T1000 (cell line): ENCODE measurements around the gene PRRG4.
"Not testable (repeated sequence)": the region's sequence is repeated elsewhere in the genome, so short reads cannot be mapped to it uniquely, and the experiment has no call there.

Source experiments
- DNase-seq: peaks from one replicate; lab custom pipeline; 2025; ENCODE audit warnings: mixed read lengths; lab: John Stamatoyannopoulos, UW

PRRG4 gene

GRCh38 chr11:32829680-32830412, at the start of gene PRRG4:
Gene PRRG4 (plus strand): TSS chr11:32829927. CDS start chr11:32830530, 603 bp downstream.
- no peak for DNase-seq

GRCh38 chr11:32780839-32781238, 48.9 kb upstream of the PRRG4 start:
- DNase-seq, result not testable (repeated sequence)

DNA sequence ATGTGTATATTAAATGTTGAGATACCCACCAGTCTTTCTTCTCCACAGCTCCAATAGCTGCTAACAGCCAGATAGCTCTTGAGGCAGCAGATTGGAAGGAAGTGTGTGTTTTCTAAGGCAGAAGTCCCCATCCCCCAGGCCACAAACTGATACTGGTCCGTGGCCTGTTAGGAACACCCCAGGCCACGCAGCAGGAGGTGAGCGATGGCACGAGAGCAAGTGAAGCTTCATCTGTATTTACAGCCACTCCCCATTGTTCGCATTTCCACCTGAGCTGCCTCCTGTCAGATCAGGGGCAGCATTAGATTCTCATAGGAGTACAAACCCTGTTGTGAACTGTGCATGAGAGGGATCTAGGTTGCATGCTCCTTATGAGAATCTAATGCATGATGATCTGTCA, 48.0 kb upstream of the PRRG4 start:
- no peak for DNase-seq

DNA sequence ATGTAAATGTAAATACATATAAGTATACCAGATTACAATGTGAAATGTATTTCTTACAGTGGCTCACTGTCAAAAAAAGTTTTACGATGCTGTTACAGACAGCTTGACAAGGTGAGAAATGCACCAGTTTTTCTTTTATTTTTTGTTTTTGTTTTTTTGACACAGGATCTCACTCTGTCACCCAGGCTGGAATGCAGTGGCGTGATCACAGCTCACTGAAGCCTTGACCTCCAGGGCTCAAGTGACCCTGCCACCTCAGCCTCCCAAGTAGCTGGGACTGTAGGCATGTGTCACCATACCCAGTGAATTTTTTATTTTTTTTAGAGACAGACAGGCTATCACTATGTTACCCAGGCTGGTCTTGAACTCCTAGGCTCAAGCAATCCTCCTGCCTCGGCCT, 44.5 kb upstream of the PRRG4 start:
- DNase-seq, result no peak

DNA sequence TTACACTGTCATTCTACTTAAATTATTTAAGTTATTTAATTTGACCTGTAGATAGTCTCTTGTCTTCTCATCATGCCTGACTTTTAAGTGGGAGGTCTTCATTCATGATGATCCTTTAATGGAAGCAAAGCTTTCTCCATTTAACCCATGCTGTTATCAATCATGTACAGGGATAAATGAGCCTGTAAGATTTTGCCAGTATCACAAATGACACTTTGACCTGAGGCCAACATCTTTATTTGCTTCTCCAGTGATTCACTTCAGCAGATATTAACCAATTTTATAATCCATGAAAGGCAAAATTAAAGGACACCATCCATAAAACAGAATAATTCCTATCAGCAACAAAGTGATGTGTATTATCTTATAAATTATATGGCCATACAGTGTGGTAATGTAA, 42.9 kb upstream of the PRRG4 start:
- no peak for DNase-seq

DNA sequence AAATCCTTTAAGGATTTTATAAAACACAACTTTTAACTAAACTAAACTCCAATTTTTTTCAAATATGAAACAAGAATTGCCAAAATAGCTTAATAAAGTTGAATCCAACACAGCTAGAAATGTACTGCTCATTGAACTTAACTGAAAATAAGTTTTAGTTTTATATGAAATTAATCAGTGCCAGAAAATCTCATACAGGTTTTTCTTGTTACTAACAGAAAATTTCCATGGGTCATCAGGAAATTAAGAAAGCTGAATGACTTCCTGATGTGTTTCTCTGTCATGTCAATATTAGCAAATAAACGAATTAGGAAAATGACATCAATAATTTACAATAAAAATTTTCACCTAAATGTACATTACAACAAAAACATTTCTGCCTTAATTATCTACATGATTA, 38.8 kb upstream of the PRRG4 start:
- no peak for DNase-seq

DNA sequence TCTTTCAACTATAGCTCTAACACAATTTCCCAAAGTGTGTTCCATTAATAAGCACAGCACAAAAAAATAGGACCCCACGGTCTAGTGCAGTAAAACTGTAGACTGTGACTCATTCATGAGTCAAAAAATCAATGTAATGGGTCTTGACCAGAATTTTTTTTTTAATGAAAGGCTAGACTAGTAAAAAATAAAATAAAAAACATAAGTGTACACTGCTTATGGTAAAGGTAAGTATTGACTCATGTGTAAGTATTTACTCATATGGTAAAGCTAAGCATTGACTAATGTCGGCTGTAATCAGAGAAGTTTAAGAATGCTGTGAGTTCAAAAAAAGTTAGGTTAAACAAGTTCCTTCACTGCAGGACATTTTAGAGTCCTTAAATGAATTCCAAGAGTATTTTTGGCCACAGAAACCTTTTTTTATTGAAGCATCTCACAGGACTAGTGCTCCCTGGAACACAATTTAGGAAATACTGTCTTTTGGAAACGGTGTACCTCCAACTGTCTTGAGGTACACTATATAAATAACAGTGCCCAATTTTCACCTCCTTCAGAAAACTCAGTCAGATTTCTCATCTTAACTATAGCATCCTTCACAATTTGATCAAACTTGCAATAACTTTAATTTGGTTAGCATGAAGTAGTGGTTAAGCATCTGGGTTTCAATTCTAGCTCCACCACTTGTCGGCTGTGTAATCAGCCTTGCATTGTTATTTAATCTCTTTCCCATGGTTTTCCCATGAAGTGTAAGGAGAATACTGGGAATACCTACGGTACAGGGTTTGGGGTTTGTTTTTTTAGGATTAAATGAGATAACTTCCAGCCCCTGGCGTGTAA, 37.4 kb upstream of the PRRG4 start:
- no peak for DNase-seq

DNA sequence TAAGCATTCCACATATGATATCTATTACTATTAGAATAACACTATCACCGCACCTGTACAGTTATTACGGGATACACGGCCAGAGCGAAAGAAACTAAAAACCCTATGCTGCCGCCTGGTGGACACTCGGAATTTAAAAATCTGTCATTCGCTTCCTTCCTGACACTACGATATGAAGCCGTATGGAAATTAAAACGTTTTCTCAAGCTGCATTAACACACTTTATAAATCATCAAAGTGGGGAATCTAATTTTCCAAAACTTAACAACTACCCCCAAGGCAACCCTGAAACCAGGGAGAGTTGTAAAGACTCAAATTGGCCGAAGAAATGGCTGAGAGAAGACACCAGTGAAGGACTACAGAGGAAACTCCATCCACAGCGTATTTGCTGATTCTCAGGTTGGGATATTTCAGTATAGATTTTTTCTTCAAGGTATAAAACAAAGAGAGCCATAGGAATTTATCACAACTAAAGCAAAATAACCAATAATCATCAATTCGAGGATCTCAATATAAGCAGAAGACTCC, 36.7 kb upstream of the PRRG4 start:
- peak; percentile 19 for DNase-seq

DNA sequence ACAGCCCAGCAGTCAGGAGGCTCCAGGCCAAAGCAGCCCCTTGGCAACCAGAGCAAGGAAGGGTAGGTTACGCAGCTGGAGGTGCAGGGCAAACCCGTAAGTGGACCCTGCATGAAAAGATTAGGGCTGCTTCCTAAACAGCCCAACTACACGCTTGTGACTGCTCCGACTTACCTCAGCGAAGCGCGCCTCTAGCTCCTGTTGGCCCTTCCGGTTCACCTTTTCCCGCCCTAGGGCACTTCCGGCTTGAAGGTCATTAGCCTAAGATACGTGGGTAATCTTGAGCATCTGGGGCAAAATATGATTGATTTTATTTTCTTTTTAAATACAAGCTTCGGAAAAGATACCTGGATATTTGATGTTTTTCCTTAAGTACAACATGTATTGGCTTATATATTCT, 35.3 kb upstream of the PRRG4 start, which contains the start of gene CCDC73:
CCDC73 (minus strand) TSS at position 224 of the 400 bp plus-strand sequence. CDS start 34,419 bp downstream, outside the sequence.
- no peak for DNase-seq

DNA sequence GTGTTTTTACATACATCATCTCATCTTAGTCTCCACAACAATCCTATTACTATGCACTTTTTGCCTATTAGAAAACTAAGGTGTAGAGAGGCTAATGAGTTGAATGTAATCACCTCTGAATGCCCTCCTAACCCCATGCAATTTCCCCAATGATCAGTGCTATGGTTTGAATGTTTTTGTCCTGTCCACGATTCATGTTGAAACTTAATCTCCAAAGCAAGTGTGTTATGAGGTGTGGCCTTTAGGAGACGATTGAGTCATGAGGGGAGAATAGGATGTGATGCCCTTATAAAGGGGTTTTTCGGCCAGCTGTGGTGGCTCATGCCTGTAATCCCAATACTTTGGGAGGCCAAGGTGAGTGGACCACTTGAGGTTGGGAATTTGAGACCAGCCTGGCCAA, 33.3 kb upstream of the PRRG4 start:
- no peak for DNase-seq

DNA sequence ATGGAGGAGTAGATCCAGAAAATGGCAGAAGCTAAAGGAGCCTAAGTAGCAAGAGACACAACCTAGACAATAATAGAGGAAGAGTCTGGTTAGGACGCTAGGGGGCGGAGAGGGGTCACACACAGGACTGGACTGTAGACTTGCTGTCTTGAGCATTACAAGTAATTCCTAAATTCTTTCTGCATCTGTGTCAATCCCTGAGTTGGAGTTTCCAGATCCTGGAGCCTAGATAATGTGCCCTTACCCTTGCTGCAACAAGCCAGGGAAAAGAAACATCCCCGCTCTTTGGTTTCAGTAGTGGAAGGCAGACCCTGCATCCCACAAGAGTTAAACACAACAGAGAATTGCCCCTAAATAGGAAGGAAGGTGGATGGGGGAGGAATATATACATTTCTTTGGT, 20.4 kb upstream of the PRRG4 start:
- DNase-seq, result no peak

DNA sequence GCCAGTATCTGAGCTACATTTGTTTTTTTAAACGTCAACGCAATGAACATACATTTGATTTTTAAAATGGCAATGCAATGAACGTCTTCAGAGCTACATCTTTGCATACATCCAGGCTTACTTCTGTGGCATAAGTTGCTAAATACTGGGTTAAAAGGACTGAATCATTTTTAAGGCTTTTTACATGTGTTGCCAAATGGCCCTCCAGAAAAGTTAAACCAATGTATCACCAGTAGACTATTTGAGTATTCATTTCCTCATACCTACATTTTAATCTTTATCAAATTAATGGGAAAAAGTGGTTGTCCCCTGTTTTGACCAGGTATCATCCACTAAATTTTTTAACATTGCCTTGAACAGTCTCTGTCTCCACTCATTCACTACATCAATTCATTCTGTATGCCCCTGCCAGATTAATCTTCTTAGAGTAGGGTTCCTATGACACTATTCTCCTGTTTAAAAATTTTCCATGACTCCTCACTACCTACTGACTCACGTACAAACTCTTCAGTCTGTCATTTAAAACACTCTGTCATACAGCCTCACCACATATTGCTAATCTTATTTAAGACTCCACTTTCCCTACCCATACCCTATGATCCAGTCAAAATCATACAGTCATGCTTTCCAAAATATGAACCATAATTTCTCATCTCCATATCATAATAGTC, 12.4 kb upstream of the PRRG4 start:
- no peak for DNase-seq

GRCh38 chr11:32817852-32818183, 11.9 kb upstream of the PRRG4 start:
- DNase-seq, result no peak

DNA sequence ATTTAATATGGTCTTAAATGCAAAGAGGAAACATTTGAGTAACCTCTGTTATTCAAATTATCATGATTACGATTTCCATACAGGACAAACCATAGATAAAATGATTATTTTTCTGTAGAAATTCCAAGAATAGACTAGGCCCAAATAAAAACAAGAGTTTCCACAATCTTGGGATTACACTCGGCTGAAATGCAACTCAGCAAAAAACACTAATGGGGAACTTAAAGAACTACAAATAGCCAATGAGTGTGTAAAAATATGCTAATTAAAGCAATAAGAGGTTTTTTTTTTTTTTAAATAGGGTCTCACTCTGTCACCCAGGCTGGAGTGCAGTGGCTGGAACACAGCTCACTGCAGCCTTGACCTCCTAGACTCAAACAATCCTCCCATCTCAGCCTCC, 10.5 kb upstream of the PRRG4 start:
- no peak for DNase-seq

GRCh38 chr11:32820497-32820896, 9.2 kb upstream of the PRRG4 start:
- DNase-seq, result no peak

GRCh38 chr11:32821517-32821916, 8.2 kb upstream of the PRRG4 start:
- no peak for DNase-seq

- DNase-seq, result no peak
Observed at GRCh38 chr11:32821917-32822560, 7.7 kb upstream of the PRRG4 start.

- DNase-seq, result not testable (repeated sequence)
Observed at GRCh38 chr11:32823617-32824016, 6.1 kb upstream of the PRRG4 start.

DNA sequence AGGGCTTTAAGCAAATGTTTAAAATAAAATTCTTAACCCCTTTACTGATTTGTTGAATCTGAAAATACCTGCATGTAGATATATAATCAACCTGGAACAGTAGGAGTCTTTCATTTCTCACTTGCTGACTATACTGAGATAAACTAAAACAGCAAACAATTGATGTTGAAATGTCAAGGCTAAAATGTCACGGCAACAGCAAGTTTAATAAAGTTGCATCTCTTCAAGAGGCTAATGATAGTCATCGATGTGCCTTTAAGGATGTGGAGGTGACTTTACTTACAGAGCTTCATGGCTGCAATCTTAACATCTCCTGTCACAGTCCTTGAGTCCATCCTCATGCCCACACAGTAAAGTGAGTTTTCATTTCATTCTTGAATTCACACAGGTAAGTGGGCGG, 3.6 kb upstream of the PRRG4 start:
- DNase-seq, result no peak

DNA sequence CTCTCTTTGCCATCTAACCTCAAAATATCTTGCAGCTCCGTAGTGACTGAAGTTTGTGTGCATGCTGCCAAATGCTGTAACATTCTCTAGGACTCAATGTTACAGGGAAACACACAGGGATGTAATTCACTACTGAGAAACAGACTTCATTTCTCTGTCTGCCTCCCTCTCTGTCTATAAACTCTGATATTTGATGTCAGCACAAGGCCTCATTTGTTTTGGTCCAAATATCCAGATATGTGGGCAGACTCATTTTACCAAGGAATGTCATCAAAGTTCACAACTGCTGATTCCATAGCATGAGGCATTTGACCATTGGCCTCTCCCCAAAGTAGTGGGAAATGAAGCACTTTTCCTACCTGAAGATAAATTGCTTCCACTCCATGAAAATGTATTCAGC, 2.5 kb upstream of the PRRG4 start:
- no peak for DNase-seq

DNA sequence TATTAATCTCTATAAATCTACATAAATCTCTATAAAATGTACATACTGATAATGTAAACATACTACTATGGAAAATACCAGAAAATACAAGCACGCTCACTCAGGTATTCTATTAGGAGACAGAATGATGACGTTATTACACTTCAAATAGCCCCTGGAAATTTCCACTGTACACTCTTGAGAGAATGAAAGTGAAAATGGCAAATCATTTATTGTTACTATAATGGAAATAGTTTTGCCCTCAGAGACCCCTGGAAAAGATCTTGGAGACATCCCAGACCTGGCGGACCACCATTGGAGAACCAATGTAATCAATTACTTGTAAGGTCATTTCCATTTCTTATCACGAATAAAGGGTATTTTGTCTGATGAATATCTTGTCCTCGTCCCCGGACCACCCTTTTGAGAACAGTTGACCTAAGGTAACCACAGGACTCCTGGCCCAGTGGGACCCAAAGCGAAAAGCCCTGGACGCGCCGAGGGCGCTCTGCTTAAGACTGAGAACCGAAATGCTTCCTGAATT, 509 bp upstream of the PRRG4 start:
- no peak for DNase-seq

DNA sequence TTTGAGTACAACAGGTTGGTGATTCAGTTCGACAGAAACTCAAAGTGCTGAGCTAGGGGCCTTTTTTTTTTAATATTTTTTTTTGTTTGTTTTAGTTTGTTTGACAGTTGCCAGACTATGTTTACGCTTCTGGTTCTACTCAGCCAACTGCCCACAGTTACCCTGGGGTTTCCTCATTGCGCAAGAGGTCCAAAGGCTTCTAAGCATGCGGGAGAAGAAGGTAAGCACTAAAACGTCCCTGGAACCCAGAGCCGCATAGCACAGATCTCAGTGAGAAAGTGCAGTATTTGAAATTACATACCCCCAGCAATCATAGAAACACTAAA, 649 bp downstream of the PRRG4 start:
- DNase-seq, result no peak
